HUES6 (cell line): ENCODE measurements around the gene CNR2.

Experiments
- H3K27ac ChIP-seq: 2 replicates; pipeline ENCODE4 v1.7.0; 2013; ENCODE audit warnings: low read depth, mild to moderate bottlenecking, low read length, inconsistent platforms
- H3K27me3 ChIP-seq: 2 replicates; pipeline ENCODE4 v1.6.1; 2013; ENCODE audit warnings: low read length; ENCODE audit not compliant: control insufficient read depth, insufficient read depth
- H3K36me3 ChIP-seq: 2 replicates; pipeline ENCODE4 v1.6.1; 2013; ENCODE audit warnings: low read length; ENCODE audit not compliant: control insufficient read depth, insufficient read depth
- H3K4me1 ChIP-seq: 2 replicates; pipeline ENCODE4 v1.6.1; 2013; ENCODE audit warnings: low read length; ENCODE audit not compliant: control insufficient read depth, insufficient read depth
- H3K4me3 ChIP-seq: 2 replicates; pipeline ENCODE4 v1.5.1; 2013; ENCODE audit warnings: low read depth, low read length
- H3K9ac ChIP-seq: one replicate; pipeline ENCODE4 v1.6.1; 2013; ENCODE audit warnings: mild to moderate bottlenecking, low read length
- H3K9me3 ChIP-seq: 2 replicates; pipeline ENCODE4 v1.6.1; 2013; ENCODE audit warnings: low read depth, low read length; ENCODE audit not compliant: control insufficient read depth, insufficient read depth

The CNR2 gene

DNA sequence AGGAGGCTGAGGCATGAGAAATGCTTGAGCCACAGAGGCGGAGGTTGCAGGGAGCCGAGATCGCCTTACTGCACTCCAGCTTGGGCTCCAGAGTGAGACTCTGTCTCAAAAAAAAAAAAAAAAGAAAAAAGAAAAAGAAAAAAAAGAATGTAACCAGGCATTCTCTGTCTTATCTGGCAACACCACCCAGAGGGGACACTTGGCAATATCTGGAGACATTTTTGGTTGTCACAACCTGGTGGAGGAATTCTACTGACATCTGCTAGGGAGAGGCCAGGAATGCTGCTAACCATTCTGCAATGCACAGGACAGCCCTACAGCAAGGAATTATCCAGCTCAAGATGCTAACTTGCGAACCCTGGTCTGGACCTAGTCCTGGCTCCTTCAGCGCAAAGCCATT, 2.3 kb upstream of the CNR2 start:
- no peak overlapping the region for H3K4me3 ChIP-seq
- H3K9me3 ChIP-seq: no peaks in the 10 kb centered on the region
- no peaks in the 10 kb centered on the region for H3K4me1 ChIP-seq
- H3K27ac ChIP-seq: no peak overlapping the region
- no peak overlapping the region for H3K9ac ChIP-seq
- no peaks in the 10 kb centered on the region for H3K36me3 ChIP-seq
- no peaks in the 10 kb centered on the region for H3K27me3 ChIP-seq

DNA sequence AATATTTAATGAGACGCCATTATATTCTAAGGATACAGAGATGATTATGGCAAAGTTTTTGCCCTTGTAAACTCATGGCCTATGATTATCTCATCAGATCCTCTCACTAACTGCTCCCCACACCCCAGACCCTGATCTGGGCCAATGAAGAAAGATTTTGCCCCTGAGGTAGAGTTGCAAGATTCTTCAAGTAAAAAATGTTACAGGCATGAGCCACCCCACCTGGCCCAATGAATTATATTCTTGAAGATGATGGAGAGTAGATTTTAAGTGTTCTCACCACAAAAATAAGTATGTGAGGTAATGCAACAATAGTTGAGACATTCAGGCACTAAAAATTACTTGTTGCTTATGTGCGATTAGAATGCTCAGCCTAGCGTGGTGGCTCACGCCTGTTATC, 1.8 kb upstream of the CNR2 start:
- H3K4me1 ChIP-seq: no peaks in the 10 kb centered on the region

DNA sequence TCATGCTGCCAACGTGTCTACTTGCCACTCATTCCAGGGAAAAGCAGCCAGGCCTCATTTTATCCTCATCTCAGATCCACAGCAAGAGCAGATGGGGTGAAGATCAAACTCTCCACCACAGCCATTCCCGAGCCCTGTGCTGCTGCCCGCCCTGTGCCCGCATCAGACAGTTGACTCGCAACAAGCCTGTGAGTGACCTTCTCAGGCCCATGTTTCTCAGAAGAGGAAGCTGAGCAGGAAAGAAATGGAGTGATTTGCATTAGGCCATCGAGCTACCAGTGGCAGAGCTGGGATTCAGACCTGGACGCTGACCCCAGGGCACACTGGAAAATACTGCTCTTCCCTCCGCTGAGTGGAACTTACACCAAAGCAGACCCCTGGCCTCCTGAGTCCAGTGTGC, 1.2 kb downstream of the CNR2 start:
- Histone ChIP-seq H3K9me3 (no peaks in the 10 kb centered on the region), H3K4me3 (no peak overlapping the region), H3K4me1 (peaks cover 4% of the 10 kb centered on the region; the same call in 1 of the 2 replicates), H3K9ac (no peak overlapping the region), H3K27me3 (0 out of 2 replicates have a peak, but pooled peaks cover 4% of the 10 kb centered on the region), H3K27ac (no peak overlapping the region), H3K36me3 (no peaks in the 10 kb centered on the region)

More for the DNA sequence above, 1.8 kb upstream of the CNR2 start:
- Histone ChIP-seq H3K27me3 (no peaks in the 10 kb centered on the region), H3K4me3 (no peak overlapping the region), H3K9me3 (no peaks in the 10 kb centered on the region), H3K9ac (no peak overlapping the region), H3K27ac (no peak overlapping the region), H3K36me3 (no peaks in the 10 kb centered on the region)

DNA sequence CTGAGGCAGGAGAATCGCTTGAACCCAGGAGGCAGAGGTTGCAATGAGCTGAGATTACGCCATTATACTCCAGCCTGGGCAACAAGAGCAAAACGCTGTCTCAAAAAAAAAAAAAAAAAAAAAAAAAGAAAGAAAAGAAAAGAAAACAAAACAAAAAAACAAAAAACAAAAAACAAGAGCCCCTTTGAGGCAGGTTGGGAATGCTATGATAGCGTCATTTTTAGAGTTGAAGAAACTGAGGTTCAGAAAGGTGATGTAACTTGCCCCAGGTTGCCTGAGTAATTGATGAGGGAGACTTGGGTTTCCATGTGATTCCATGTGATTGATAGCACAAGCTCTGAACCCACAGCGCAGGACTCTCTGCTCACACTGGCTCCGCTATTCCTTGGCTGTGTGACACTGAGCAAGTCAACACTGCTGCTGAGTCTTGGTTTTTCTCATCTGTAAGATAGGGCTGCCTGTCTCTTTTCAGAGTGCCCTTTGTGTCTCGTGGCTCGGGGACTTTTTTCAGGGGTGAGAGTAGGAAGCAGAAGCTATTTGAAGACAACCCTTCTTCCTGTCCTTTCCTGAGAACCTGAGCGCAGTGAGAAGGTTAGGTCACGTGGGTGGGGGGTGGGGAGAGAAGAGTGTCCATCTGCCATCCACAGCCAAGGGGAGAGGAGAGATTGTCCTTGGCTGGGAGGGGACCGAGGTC, 2.5 kb downstream of the CNR2 start:
- no peaks in the 10 kb centered on the region for H3K36me3 ChIP-seq
- H3K9me3 ChIP-seq: no peaks in the 10 kb centered on the region
- H3K4me1 ChIP-seq: peaks cover 4% of the 10 kb centered on the region; the same call in 1 of the 2 replicates
- no peak overlapping the region for H3K9ac ChIP-seq
- no peak overlapping the region for H3K27ac ChIP-seq
- H3K4me3 ChIP-seq: no peak overlapping the region
- H3K27me3 ChIP-seq: 0 out of 2 replicates have a peak, but pooled peaks cover 4% of the 10 kb centered on the region

DNA sequence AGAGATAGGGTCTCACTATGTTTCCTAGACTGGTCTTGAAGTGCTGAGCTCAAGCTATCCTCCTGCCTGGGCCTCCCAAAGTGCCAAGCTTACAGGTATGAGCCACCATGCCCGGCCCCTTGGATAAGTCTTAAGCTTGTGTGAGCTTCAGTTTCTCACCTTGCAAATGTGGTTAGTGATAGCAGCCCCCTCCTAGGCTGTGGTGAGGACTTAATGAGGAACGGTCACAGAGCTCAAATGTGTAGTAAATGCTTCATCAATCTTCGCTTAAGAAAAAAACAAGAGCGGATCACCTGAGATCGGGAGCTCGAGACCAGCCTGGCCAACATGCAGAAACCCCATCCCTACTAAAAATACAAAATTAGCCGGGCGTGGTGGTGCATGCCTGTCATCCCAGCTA, 3.0 kb downstream of the CNR2 start:
- H3K36me3 ChIP-seq: no peaks in the 10 kb centered on the region
- peaks cover 4% of the 10 kb centered on the region; the same call in 1 of the 2 replicates for H3K4me1 ChIP-seq
- no peak overlapping the region for H3K4me3 ChIP-seq
- H3K27ac ChIP-seq: no peak overlapping the region
- H3K27me3 ChIP-seq: 0 out of 2 replicates have a peak, but pooled peaks cover 4% of the 10 kb centered on the region
- H3K9ac ChIP-seq: no peak overlapping the region
- no peaks in the 10 kb centered on the region for H3K9me3 ChIP-seq

DNA sequence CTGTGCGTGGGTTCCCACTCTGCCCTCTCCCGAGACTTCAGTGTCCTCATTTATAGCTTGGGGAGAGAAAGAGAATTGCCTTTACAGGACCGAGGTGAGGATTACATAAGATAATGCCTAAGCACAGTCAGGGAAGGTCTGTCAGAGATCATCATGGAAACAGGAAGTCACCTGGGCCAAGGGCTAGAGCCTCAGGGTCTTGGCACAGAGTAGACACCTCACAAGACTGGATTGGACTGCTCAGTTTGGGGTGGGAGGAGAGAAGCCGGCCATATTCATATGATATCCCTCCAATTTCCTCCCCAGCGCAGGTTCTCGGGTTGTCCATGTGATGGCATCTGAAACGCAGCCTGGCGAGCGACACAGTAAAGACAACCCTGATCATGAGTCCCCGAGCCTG, 3.8 kb downstream of the CNR2 start:
- peaks cover 10% of the 10 kb centered on the region for H3K27me3 ChIP-seq
- H3K27ac ChIP-seq: no peak overlapping the region
- peaks cover 10% of the 10 kb centered on the region for H3K4me1 ChIP-seq
- no peaks in the 10 kb centered on the region for H3K9me3 ChIP-seq
- no peaks in the 10 kb centered on the region for H3K36me3 ChIP-seq
- no peak overlapping the region for H3K9ac ChIP-seq
- no peak overlapping the region for H3K4me3 ChIP-seq

DNA sequence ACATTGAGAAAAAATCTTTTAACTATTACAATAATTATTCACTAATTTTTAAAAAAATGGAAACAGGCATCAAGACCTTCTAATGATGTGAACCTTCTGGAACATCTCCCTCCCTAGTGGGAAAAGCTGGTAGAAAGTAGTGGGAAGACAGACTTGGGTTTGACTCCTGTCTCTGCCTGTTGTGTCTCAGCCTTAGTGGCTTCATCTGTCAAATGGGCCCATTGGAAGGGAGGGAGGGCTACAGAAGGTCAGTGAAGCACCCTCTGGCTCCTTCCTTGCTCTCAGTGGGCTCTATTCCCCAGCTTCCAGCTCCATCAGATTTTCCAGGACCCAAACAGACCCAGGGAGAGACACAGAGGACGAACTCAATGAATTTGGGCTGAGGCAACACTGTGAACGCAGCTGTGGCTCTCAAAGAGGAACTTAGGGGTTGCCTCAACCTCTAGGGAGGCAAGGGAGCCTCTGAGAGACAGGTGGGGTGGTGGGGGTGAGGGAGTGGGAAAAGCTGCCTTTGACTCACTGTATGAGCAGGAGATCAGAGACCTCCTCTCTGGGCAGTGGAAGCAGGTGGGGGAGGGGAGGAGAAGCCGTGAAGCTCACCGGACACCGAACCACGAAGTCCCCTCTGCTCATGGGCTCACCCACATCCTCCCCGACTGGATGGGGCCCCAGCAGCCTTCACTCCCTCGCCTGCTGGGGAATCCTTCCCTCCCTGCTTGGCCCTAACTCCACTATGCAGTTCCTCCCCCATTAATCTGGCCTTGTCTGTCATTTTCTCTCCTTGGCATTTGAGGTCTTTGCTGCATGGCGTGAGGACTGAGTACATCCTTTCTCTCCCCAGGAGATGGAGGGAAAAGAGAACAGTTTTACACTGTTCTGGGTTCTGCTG, 4.5 kb downstream of the CNR2 start:
- no peaks in the 10 kb centered on the region for H3K36me3 ChIP-seq
- H3K9ac ChIP-seq: no peak overlapping the region
- H3K4me1 ChIP-seq: peaks cover 17% of the 10 kb centered on the region
- H3K9me3 ChIP-seq: no peaks in the 10 kb centered on the region
- no peak overlapping the region for H3K4me3 ChIP-seq
- no peak overlapping the region for H3K27ac ChIP-seq
- peaks cover 17% of the 10 kb centered on the region for H3K27me3 ChIP-seq

DNA sequence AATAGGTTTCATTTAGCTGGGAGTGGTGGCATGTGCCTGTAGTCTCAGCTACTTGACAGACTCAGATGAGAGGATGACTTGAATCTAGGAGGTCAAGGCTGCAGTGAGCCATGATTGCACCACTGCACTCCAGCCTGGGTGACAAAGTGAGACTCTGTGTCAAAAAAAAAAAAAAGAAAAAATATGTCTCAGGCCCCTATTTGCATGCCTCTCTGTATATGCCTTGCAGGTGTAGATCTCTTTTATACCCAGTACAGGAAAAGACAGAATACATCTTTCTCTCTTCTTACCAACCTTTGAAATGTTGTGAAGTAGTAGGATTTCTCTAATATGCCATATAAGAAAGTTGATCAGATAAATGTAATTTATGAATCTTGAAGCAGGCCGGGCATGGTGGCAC, 6.4 kb downstream of the CNR2 start:
- no peak overlapping the region for H3K4me3 ChIP-seq
- no peak overlapping the region for H3K27ac ChIP-seq
- peaks cover 24% of the 10 kb centered on the region for H3K4me1 ChIP-seq
- peaks cover 37% of the 10 kb centered on the region for H3K27me3 ChIP-seq
- no peaks in the 10 kb centered on the region for H3K9me3 ChIP-seq
- H3K36me3 ChIP-seq: no peaks in the 10 kb centered on the region
- no peak overlapping the region for H3K9ac ChIP-seq

DNA sequence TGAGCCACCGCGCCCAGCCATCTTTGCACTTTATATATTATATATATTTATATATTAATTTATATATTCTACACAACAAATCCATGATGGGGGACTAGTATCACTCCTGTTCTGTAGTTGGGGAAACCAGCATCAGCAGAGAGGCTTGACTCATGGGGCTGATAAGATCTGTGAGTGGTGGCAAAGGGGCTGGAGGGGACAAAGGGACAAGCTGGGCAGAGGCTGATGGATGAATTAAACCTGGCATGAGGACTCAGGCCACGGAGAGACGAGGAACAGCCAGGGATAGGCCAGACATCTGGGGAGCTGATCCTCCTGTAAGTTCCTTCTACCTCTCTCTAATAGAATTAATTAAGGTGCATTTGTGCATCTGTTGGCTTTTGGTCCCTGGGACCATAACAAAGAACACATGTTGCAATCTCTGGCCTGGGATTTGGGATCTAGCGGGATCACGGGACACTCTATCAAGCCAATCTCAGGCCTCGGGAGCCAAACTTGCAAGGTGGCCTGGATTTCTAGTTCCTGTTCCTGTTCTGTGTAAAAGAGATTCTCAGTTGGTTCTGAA, 7.6 kb downstream of the CNR2 start:
- peaks cover 49% of the 10 kb centered on the region for H3K27me3 ChIP-seq
- H3K9ac ChIP-seq: no peak overlapping the region
- H3K4me1 ChIP-seq: peaks cover 24% of the 10 kb centered on the region
- H3K9me3 ChIP-seq: no peaks in the 10 kb centered on the region
- no peak overlapping the region for H3K4me3 ChIP-seq
- no peaks in the 10 kb centered on the region for H3K36me3 ChIP-seq
- H3K27ac ChIP-seq: no peak overlapping the region

DNA sequence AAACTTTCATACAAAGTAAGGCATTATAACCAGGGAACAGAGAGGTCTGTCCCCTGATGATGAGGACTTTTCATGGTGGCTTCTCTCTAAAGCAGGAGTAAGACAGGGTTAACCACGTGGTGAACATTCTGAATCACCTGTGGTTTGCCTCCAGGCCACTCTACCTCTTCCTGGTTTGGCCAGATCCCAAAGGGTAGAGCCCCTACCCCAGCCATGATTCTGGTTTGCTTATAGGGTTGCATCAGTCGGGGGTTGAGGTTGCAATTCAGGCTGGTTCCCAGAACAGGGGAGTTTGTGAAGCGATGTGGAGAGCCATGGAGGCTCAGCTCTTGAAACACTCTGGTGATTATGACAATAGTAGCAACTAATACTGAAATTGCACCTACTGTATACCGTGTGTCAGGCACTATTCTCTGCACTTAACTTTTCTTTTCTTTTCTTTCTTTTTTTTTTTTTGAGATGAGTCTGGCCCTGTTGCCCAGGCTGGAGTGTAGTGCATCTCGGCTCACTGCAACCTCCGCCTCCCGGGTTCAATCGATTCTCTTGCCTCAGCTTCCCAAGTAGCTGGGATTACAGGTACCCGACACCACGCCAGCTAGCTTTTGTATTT, 8.3 kb downstream of the CNR2 start:
- Histone ChIP-seq H3K9me3 (no peaks in the 10 kb centered on the region), H3K4me3 (no peak overlapping the region), H3K9ac (no peak overlapping the region), H3K27me3 (peaks cover 50% of the 10 kb centered on the region), H3K27ac (no peak overlapping the region), H3K36me3 (no peaks in the 10 kb centered on the region), H3K4me1 (peaks cover 24% of the 10 kb centered on the region)
